ENCODE data around the gene MYEF2.

GRCh38 chr15:48121849-48122248 is 56.2 kb downstream of the MYEF2 start:
- TF ChIP-seq EZH2 (IDR thresholded peaks at IDR 0.05) (no peak), POLR2AphosphoS5 (IDR thresholded peaks at IDR 0.05; ENCODE audit: borderline replicate concordance, low read depth, low read length) (no peak), FOXP2 (optimal IDR thresholded peaks at IDR 0.05; ENCODE audit: control extremely low read depth, extremely low read length, insufficient read depth) (no peak)
